ENCODE results near the gene STK32C. TPM values are rescaled to one million over a fixed set of nuclear protein-coding genes. Genes with fewer than 3 reads are reported as not detected.

STK32C gene
- total and polyA plus RNA-seq, 2 donors from 2014 or later: 11.6 to 14.4 TPM

- no peak overlapping the region for H3K4me3 ChIP-seq (ENCODE audit: low read length in 3 of 3)
- intact Hi-C loops (cut with DNase I): no loop called here
- H3K36me3 ChIP-seq (ENCODE audit: control insufficient read depth in 2 of 3, insufficient read depth in 3 of 3, low read length in 3 of 3): no peaks in the 10 kb centered on the region
- no peak overlapping the region for H3K9ac ChIP-seq (ENCODE audit: low read length in 3 of 3)
- no peak overlapping the region for H3K27ac ChIP-seq (ENCODE audit: low read depth in 2 of 2, low read length in 2 of 2)
- no peak for DNase-seq
- H3K4me1 ChIP-seq (ENCODE audit: control insufficient read depth in 2 of 3, insufficient read depth in 2 of 3, low read depth in 1 of 3, low read length in 3 of 3): no peaks in the 10 kb centered on the region
- no peaks in the 10 kb centered on the region for H3K27me3 ChIP-seq (ENCODE audit: control insufficient read depth, insufficient read depth, low read length)
- no peak for FAIRE-seq
- no peak for TF ChIP-seq CTCF (IDR thresholded peaks at IDR 0.05; ENCODE audit: borderline replicate concordance, extremely low read depth, insufficient read depth)
- H3K9me3 ChIP-seq (ENCODE audit: control insufficient read depth in 2 of 3, insufficient read depth in 1 of 3, low read length in 3 of 3): no peaks in the 10 kb centered on the region
Observed at GRCh38 chr10:132163826-132164515, 143.8 kb downstream of the STK32C start.

DNA sequence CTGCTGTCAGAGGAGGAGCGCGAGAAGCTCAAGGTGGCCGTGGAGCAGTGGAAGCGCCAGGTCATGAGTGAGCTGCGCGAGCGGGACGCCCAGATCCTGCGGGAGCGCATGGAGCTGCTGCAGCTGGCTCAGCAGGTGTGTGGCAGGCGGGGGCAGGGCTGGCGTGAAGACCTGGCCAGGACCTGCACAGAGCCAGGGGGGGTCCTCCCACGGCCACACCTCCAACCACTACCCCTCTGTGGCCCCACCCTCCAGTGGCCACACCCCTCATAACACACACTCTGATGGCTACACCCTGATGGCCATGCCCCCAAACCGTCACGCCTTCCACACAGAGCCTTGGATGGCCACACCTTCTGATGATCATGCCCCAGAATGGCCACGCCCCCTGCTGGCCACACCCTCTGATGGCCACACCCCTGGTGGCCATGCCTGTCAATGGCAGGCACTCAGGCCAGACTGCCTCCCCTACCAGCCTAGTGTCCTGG is 144.4 kb downstream of the STK32C start:
- DNase-seq (peak in 3 of 5 donors; percentile 43 to 72 (median 47)), FAIRE-seq (no peak)
- Histone ChIP-seq H3K9ac (ENCODE audit: low read length in 3 of 3) (no peak overlapping the region), H3K9me3 (ENCODE audit: control insufficient read depth in 2 of 3, insufficient read depth in 1 of 3, low read length in 3 of 3) (no peaks in the 10 kb centered on the region), H3K27me3 (ENCODE audit: control insufficient read depth, insufficient read depth, low read length) (no peaks in the 10 kb centered on the region), H3K4me3 (ENCODE audit: low read length in 3 of 3) (no peak overlapping the region), H3K4me1 (ENCODE audit: control insufficient read depth in 2 of 3, insufficient read depth in 2 of 3, low read depth in 1 of 3, low read length in 3 of 3) (no peaks in the 10 kb centered on the region), H3K27ac (ENCODE audit: low read depth in 2 of 2, low read length in 2 of 2) (no peak overlapping the region), H3K36me3 (ENCODE audit: control insufficient read depth in 2 of 3, insufficient read depth in 3 of 3, low read length in 3 of 3) (no peaks in the 10 kb centered on the region)
- intact Hi-C loops (cut with DNase I): no loop called here
- no peak for TF ChIP-seq CTCF (IDR thresholded peaks at IDR 0.05; ENCODE audit: borderline replicate concordance, extremely low read depth, insufficient read depth)

DNA sequence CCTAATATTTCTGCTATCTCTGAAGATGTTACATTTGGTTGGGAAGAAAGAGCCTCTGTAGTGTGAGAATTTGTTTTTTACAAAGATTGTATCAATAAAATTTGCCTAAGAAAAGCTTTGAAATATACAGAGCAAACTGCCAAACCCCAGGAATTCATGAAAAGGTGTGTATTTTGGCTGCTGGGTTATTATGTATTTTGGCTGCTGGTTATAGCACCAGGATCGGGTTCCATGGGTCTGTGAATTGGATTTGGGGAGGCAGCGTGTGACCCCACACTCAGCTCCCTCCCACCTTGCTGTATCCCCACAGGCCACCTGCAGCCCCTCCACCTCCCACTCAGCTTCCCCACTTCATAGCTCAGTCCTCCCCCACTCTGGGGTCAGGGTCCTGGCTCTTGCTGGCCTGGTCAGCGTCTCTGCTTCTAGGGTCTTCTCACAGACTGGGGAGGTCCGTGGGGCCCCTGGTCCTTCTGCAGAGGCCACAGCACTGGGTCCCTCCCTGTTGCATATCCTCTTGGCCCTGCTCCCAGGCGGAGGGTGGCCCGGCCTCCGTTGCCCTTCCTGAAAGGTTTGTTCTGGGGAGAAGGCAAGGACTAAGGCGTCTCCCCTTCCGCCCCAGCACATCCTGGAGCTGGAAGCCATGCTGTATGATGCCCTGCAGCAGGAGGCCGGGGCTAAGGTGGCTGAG is 145.0 kb downstream of the STK32C start:
- intact Hi-C loops (cut with DNase I): no loop called here
- DNase-seq: no peak
- no peak for TF ChIP-seq CTCF (IDR thresholded peaks at IDR 0.05; ENCODE audit: borderline replicate concordance, extremely low read depth, insufficient read depth)
- no peak for FAIRE-seq
- no peaks in the 10 kb centered on the region for H3K36me3 ChIP-seq (ENCODE audit: control insufficient read depth in 2 of 3, insufficient read depth in 3 of 3, low read length in 3 of 3)
- no peak overlapping the region for H3K4me3 ChIP-seq (ENCODE audit: low read length in 3 of 3)
- H3K4me1 ChIP-seq (ENCODE audit: control insufficient read depth in 2 of 3, insufficient read depth in 2 of 3, low read depth in 1 of 3, low read length in 3 of 3): no peaks in the 10 kb centered on the region
- H3K27ac ChIP-seq (ENCODE audit: low read depth in 2 of 2, low read length in 2 of 2): no peak overlapping the region
- no peaks in the 10 kb centered on the region for H3K27me3 ChIP-seq (ENCODE audit: control insufficient read depth, insufficient read depth, low read length)
- H3K9ac ChIP-seq (ENCODE audit: low read length in 3 of 3): no peak overlapping the region
- no peaks in the 10 kb centered on the region for H3K9me3 ChIP-seq (ENCODE audit: control insufficient read depth in 2 of 3, insufficient read depth in 1 of 3, low read length in 3 of 3)
